A549 (cell line): ENCODE measurements around the gene PTPRF. TPM values are rescaled to one million over a fixed set of nuclear protein-coding genes. Genes with fewer than 3 reads are reported as not detected.

Experiments used
- ATAC-seq, 2 experiments: fragments of 200-7000 bp in 1 of 2; fragments of >200 bp in 1 of 2; cut with Nextera tagmentation in 1 of 2; cut with Tn5 transposase in 1 of 2; 3 replicates each; pipeline versions ENCODE4 v1.8.0 to v1.9.1; 2018 to 2020; ENCODE audit warnings: mild to moderate bottlenecking in 1 of 2, moderate library complexity in 1 of 2
- CTCF ChIA-PET: fragments of 300-600 bp; sonication (Branson Sonifier 250); formaldehyde crosslinking; extraction: SDS; loops from one replicate; lab custom pipeline; 2021; ENCODE audit warnings: antibody characterized with exemption, inconsistent platforms; lab: Yijun Ruan, JAX
- POLR2A ChIA-PET: fragments of 350-600 bp; formaldehyde crosslinking; extraction: SDS; loops from one replicate; lab custom pipeline; 2021; ENCODE audit warnings: antibody characterized with exemption, inconsistent platforms; lab: Yijun Ruan, JAX
- DNase-seq, 2 experiments: peaks; one replicate each; pipeline versions ENCODE4 v3.0.0 to v3.0.0-alpha.2; 2011 to 2016; ENCODE audit warnings: low read depth in 1 of 2, low spot score in 1 of 2
- FAIRE-seq: peaks from 2 replicates; lab custom pipeline; 2011; peaks lifted over from hg19 to GRCh38; lab: Jason Lieb, UNC
- H3K27ac ChIP-seq, 2 experiments: fragments of >200 bp; sonication (Bioruptor Twin); formaldehyde crosslinking; 3 replicates each; pipeline ENCODE4 v1.5.1; 2016 to 2017
- H3K4me1 ChIP-seq: fragments of >200 bp; sonication (Bioruptor Twin); formaldehyde crosslinking; 3 replicates; pipeline ENCODE4 v1.6.1; 2016
- H3K4me2 ChIP-seq: fragments of >200 bp; sonication (Bioruptor Twin); formaldehyde crosslinking; 3 replicates; pipeline ENCODE4 v1.6.1; 2016
- H3K4me3 ChIP-seq: fragments of >200 bp; sonication (Bioruptor Twin); formaldehyde crosslinking; 3 replicates; pipeline ENCODE4 v1.5.1; 2016
- H3K9me3 ChIP-seq: fragments of >200 bp; sonication (Bioruptor Twin); formaldehyde crosslinking; 3 replicates; pipeline ENCODE4 v1.6.1; 2016
- CBX8 ChIP-seq: fragments of 200-600 bp; sonication (generic); IDR thresholded peaks from 2 replicates; pipeline ENCODE4 v1.6.1; 2016
- CHD4 ChIP-seq: fragments of 200-600 bp; sonication (generic); IDR thresholded peaks from 2 replicates; pipeline ENCODE4 v1.6.1; 2016; ENCODE audit warnings: antibody characterized with exemption, mild to moderate bottlenecking, borderline replicate concordance
- EP300 ChIP-seq, 2 experiments: fragments of >200 bp; sonication (Bioruptor Twin); formaldehyde crosslinking; IDR thresholded peaks; 2 replicates in 1 of 2; 3 replicates in 1 of 2; pipeline ENCODE4 v1.6.1; 2016 to 2017
- ESRRA ChIP-seq: fragments of 150-350 bp; IDR thresholded peaks from 2 replicates; pipeline ENCODE4 v1.6.1; 2014; ENCODE audit warnings: mild to moderate bottlenecking, low read length, borderline replicate concordance
- FOSL2 ChIP-seq, 2 experiments: fragments of 450-650 bp in 1 of 2; fragments of >200 bp in 1 of 2; sonication (Bioruptor Twin) in 1 of 2; formaldehyde crosslinking; IDR thresholded peaks; 2 replicates each; pipeline versions ENCODE4 v1.5.0 to v1.6.1; 2016 to 2020; ENCODE audit warnings: mild to moderate bottlenecking in 1 of 2, moderate library complexity in 1 of 2
- FOXS1 ChIP-seq: fragments of 250-450 bp; sonication (Bioruptor Pico); IDR thresholded peaks from 2 replicates; pipeline ENCODE4 v1.5.0; 2020; ENCODE audit warnings: mild to moderate bottlenecking, moderate library complexity
- GATA3 ChIP-seq: IDR thresholded peaks from 2 replicates; pipeline ENCODE4 v1.6.1; 2012; ENCODE audit warnings: borderline replicate concordance
- HDAC2 ChIP-seq: fragments of 200-600 bp; sonication (generic); IDR thresholded peaks from 2 replicates; pipeline ENCODE4 v1.6.1; 2016
- HEYL ChIP-seq: fragments of 250-450 bp; sonication (Bioruptor Pico); IDR thresholded peaks from 2 replicates; pipeline ENCODE4 v1.8.0; 2021; ENCODE audit warnings: mild to moderate bottlenecking, moderate library complexity
- HOXA7 ChIP-seq: fragments of 250-450 bp; sonication (Bioruptor Pico); IDR thresholded peaks from 2 replicates; pipeline ENCODE4 v1.5.0; 2020; ENCODE audit warnings: mild to moderate bottlenecking, moderate library complexity
- JUN ChIP-seq, 2 experiments: fragments of >200 bp; sonication (Bioruptor Twin); formaldehyde crosslinking; IDR thresholded peaks; 2 replicates in 1 of 2; 3 replicates in 1 of 2; pipeline ENCODE4 v1.6.1; 2016 to 2017
- JUNB ChIP-seq: fragments of >200 bp; sonication (Bioruptor Twin); formaldehyde crosslinking; IDR thresholded peaks from 2 replicates; pipeline ENCODE4 v1.6.1; 2016
- KDM1A ChIP-seq: fragments of 200-600 bp; sonication (generic); IDR thresholded peaks from 2 replicates; pipeline ENCODE4 v1.6.1; 2016; ENCODE audit warnings: low read depth, mild to moderate bottlenecking
- MYC ChIP-seq: IDR thresholded peaks from 2 replicates; pipeline ENCODE4 v1.6.1; 2012; ENCODE audit warnings: mild to moderate bottlenecking, inconsistent platforms, low read length, improper control_type of control experiment, borderline replicate concordance
- NFE2L2 ChIP-seq: fragments of 150-350 bp; conservative IDR thresholded peaks from 2 replicates; pipeline ENCODE4 v1.6.1; 2014; ENCODE audit warnings: low read length
- NPAS2 ChIP-seq: fragments of 250-450 bp; sonication (Bioruptor Pico); IDR thresholded peaks from 2 replicates; pipeline ENCODE4 v1.8.0; 2022; ENCODE audit warnings: mild to moderate bottlenecking, moderate library complexity, borderline replicate concordance
- PHF8 ChIP-seq: fragments of 200-600 bp; sonication (generic); IDR thresholded peaks from 2 replicates; pipeline ENCODE4 v1.6.1; 2016; ENCODE audit warnings: low read depth, mild to moderate bottlenecking, antibody characterized with exemption, moderate library complexity, borderline replicate concordance
- RAD21 ChIP-seq, 2 experiments: fragments of >200 bp in 1 of 2; sonication (Bioruptor Twin) in 1 of 2; formaldehyde crosslinking in 1 of 2; IDR thresholded peaks in 1 of 2; conservative IDR thresholded peaks in 1 of 2; 2 replicates in 1 of 2; 3 replicates in 1 of 2; pipeline ENCODE4 v1.6.1; 2012 to 2018; ENCODE audit warnings: inconsistent platforms in 1 of 2
- RARB ChIP-seq: fragments of 250-450 bp; sonication (Bioruptor Pico); IDR thresholded peaks from 2 replicates; pipeline ENCODE4 v1.8.0; 2021; ENCODE audit warnings: mild to moderate bottlenecking, moderate library complexity
- RCOR1 ChIP-seq: fragments of 150-350 bp; IDR thresholded peaks from 2 replicates; pipeline ENCODE4 v1.6.1; 2014; ENCODE audit warnings: antibody characterized with exemption, low read length, low read depth
- SMC3 ChIP-seq: fragments of >200 bp; sonication (Bioruptor Twin); formaldehyde crosslinking; IDR thresholded peaks from 3 replicates; pipeline ENCODE4 v1.6.1; 2018; ENCODE audit warnings: inconsistent platforms
- SREBF2 ChIP-seq: fragments of 450-650 bp; IDR thresholded peaks from 2 replicates; pipeline ENCODE4 v1.6.1; 2014; ENCODE audit warnings: mild to moderate bottlenecking, moderate library complexity
- TFCP2L1 ChIP-seq: fragments of 250-450 bp; sonication (Bioruptor Pico); IDR thresholded peaks from 2 replicates; pipeline ENCODE4 v1.5.0; 2021; ENCODE audit warnings: mild to moderate bottlenecking
- TP53 ChIP-seq: fragments of 250-450 bp; sonication (Bioruptor Pico); IDR thresholded peaks from 2 replicates; pipeline ENCODE4 v1.5.0; 2021; ENCODE audit warnings: mild to moderate bottlenecking, moderate library complexity
- ZFP36 ChIP-seq: fragments of 450-650 bp; IDR thresholded peaks from 2 replicates; pipeline ENCODE4 v1.6.1; 2014; ENCODE audit warnings: borderline replicate concordance; ENCODE audit not compliant: partially characterized antibody
- ZNF302 ChIP-seq: fragments of 250-450 bp; sonication (Bioruptor Pico); IDR thresholded peaks from 2 replicates; pipeline ENCODE4 v1.9.0; 2021; ENCODE audit warnings: inconsistent platforms, mild to moderate bottlenecking, moderate library complexity
- WGBS: methylation state at CpG from one replicate; pipeline ENCODE4 v1.1.6; 2017; ENCODE audit errors: missing lambda C conversion rate; 5-methylcytosine and 5-hydroxymethylcytosine counted together
- polyA plus RNA-seq, 4 experiments: library from polyadenylated mRNA; depleted of rRNA in 3 of 4; stranded (reverse); fragments of >200 nt; fragmentation: RNase III in 1 of 4; extraction: RNeasy Plus Mini Kit Qiagen cat#74134 plus additional on column Dnase treatment in 1 of 4; gene quantifications; 2 replicates in 3 of 4; 3 replicates in 1 of 4; pipeline ENCODE4 v1.2.3, GENCODE V29; 2011 to 2017
- TF ChIP-seq, protein P1 (sequence below): fragments of >200 bp; sonication (Bioruptor Twin); formaldehyde crosslinking; IDR thresholded peaks from 2 replicates; pipeline ENCODE4 v1.6.1; 2016
- TF ChIP-seq, protein P2 (sequence below): fragments of 250-450 bp; sonication (Bioruptor Pico); IDR thresholded peaks from 2 replicates; pipeline ENCODE4 v1.5.0; 2020; ENCODE audit warnings: low read depth, mild to moderate bottlenecking, moderate library complexity
- TF ChIP-seq, protein P3 (sequence below): fragments of 150-350 bp; IDR thresholded peaks from 2 replicates; pipeline ENCODE4 v1.6.1; 2014; ENCODE audit warnings: low read depth, mild to moderate bottlenecking, low read length
- TF ChIP-seq, protein P4 (sequence below): fragments of 250-450 bp; sonication (Bioruptor Pico); IDR thresholded peaks from 2 replicates; pipeline ENCODE4 v1.5.0; 2021; ENCODE audit warnings: mild to moderate bottlenecking, moderate library complexity, borderline replicate concordance

Gene PTPRF
- polyA plus RNA-seq, 2 of the 4 experiments (the other 2 are of a cell fraction): 68.5 to 96.5 TPM

DNA sequence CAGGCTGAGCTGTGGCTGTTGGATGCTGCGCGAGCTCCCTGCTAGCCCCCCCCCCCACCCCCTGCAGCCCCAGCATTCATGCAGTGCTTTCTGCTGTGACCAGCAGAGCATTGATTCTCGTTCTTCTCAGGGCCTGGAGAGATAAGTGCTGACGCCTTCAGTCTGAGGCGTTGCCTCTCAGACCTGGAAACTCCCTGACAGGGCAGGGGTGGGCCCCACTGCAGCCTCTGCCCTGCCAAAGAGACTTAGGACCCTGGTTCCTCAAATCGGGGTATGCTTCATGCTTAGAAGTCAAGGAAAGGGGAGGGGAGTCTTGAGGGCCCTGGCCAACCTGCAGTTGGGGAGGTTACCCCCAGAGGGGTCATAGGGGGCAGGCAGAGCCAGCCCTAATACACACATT is 38.5 kb downstream of the PTPRF start:
- Histone ChIP-seq H3K4me2 (no peak overlapping the region), H3K4me3 (no peak overlapping the region), H3K4me1 (no peaks in the 10 kb centered on the region), H3K27ac (no peak overlapping the region), H3K9me3 (no peaks in the 10 kb centered on the region)
- ChIA-PET POLR2A (no interaction called here), CTCF (interaction anchor here (1.0 to 1.3 kb wide), 2 partner anchors 11 to 343 kb away, joined by 3 to 4 read pairs; no protein-coding TSS in a partner anchor)
- ATAC-seq: no peak
- no peak for FAIRE-seq
- no peak for DNase-seq
- WGBS: 74% methylated on average over 3 of the region's 6 CpGs
- TF ChIP-seq JUNB (no peak), RAD21 (conservative IDR thresholded peaks at IDR 0.05 in 1 of 2, IDR thresholded peaks at IDR 0.05 in 1 of 2) (no peak), ESRRA (no peak), NFE2L2 (no peak), SMC3 (no peak), PHF8 (no peak), CHD4 (no peak), NPAS2 (no peak), HOXA7 (CRISPR knock-in tag) (no peak), ZFP36 (no peak), RCOR1 (no peak), MYC (no peak), FOSL2 (IDR thresholded peaks at IDR 0.05) (no peak), FOSL2 (CRISPR knock-in tag; IDR thresholded peaks at IDR 0.05) (no peak), TP53 (no peak), RARB (CRISPR knock-in tag) (no peak), KDM1A (no peak), EP300 (IDR thresholded peaks at IDR 0.05) (no peak)
- TF ChIP-seq, protein P1, sequence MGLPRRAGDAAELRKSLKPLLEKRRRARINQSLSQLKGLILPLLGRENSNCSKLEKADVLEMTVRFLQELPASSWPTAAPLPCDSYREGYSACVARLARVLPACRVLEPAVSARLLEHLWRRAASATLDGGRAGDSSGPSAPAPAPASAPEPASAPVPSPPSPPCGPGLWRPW: no peak
- TF ChIP-seq, protein P2, sequence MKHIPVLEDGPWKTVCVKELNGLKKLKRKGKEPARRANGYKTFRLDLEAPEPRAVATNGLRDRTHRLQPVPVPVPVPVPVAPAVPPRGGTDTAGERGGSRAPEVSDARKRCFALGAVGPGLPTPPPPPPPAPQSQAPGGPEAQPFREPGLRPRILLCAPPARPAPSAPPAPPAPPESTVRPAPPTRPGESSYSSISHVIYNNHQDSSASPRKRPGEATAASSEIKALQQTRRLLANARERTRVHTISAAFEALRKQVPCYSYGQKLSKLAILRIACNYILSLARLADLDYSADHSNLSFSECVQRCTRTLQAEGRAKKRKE: no peak

DNA sequence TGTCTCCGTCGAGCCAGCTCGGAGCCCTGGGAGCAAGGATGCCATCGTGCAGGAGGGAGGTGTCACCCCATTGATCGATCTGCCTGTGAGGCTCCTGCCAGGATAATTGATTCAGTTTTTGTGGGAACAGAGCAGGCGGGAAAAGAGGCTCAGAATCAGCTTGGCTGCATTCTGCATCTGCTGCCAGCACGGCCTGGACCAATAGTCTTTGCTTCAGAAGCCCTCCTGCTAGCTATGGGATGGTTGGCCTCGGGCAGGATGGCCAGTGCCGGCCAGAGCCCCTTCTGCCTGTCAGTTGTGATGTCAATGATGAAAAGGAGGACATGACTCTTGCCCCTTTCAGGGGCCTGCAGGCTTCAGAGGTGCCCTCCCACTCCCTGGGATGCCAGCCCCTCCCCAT is 39.6 kb downstream of the PTPRF start:
- DNase-seq (no peak), ATAC-seq (no peak), FAIRE-seq (no peak)
- H3K9me3 ChIP-seq: no peaks in the 10 kb centered on the region
- no peak for TF ChIP-seq CBX8
- no peak for TF ChIP-seq TFCP2L1 (CRISPR knock-in tag)
- no peak for TF ChIP-seq ESRRA
- TF ChIP-seq SREBF2: no peak
- TF ChIP-seq ZNF302 (CRISPR knock-in tag): no peak
- no peak for TF ChIP-seq SMC3
- TF ChIP-seq HEYL: no peak
- no peak for TF ChIP-seq MYC
- TF ChIP-seq, protein P3, sequence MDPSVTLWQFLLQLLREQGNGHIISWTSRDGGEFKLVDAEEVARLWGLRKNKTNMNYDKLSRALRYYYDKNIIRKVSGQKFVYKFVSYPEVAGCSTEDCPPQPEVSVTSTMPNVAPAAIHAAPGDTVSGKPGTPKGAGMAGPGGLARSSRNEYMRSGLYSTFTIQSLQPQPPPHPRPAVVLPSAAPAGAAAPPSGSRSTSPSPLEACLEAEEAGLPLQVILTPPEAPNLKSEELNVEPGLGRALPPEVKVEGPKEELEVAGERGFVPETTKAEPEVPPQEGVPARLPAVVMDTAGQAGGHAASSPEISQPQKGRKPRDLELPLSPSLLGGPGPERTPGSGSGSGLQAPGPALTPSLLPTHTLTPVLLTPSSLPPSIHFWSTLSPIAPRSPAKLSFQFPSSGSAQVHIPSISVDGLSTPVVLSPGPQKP: no peak
- TF ChIP-seq TP53: no peak
- TF ChIP-seq HDAC2: no peak
- TF ChIP-seq GATA3: no peak
- no peak for TF ChIP-seq RAD21 (conservative IDR thresholded peaks at IDR 0.05 in 1 of 2, IDR thresholded peaks at IDR 0.05 in 1 of 2)
- TF ChIP-seq FOXS1: no peak
- TF ChIP-seq, protein P4, sequence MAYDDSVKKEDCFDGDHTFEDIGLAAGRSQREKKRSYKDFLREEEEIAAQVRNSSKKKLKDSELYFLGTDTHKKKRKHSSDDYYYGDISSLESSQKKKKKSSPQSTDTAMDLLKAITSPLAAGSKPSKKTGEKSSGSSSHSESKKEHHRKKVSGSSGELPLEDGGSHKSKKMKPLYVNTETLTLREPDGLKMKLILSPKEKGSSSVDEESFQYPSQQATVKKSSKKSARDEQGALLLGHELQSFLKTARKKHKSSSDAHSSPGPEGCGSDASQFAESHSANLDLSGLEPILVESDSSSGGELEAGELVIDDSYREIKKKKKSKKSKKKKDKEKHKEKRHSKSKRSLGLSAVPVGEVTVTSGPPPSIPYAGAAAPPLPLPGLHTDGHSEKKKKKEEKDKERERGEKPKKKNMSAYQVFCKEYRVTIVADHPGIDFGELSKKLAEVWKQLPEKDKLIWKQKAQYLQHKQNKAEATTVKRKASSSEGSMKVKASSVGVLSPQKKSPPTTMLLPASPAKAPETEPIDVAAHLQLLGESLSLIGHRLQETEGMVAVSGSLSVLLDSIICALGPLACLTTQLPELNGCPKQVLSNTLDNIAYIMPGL (CRISPR knock-in tag): no peak
- no peak for TF ChIP-seq JUN (IDR thresholded peaks at IDR 0.05)
- no peak for TF ChIP-seq CHD4
- TF ChIP-seq, protein P2: no peak
- no peaks in the 10 kb centered on the region for H3K4me1 ChIP-seq
- POLR2A ChIA-PET: no interaction called here
- WGBS: 88% methylated on average over 8 of the region's 9 CpGs
- H3K27ac ChIP-seq: no peak overlapping the region
- no peak overlapping the region for H3K4me3 ChIP-seq
- CTCF ChIA-PET: interaction anchor here (1.3 to 1.5 kb wide), 3 partner anchors 16 to 344 kb away, joined by 3 to 6 read pairs (median 4); no protein-coding TSS in a partner anchor
- H3K4me2 ChIP-seq: no peak overlapping the region
